Measurements from ENCODE around the gene CENPP. TPM values are rescaled to one million over a fixed set of nuclear protein-coding genes. Genes with fewer than 3 reads are reported as not detected.

CENPP gene
- total RNA-seq, 4 donors from 2014 or later = 0.37 to 7.1 (median 3.2) TPM

DNA sequence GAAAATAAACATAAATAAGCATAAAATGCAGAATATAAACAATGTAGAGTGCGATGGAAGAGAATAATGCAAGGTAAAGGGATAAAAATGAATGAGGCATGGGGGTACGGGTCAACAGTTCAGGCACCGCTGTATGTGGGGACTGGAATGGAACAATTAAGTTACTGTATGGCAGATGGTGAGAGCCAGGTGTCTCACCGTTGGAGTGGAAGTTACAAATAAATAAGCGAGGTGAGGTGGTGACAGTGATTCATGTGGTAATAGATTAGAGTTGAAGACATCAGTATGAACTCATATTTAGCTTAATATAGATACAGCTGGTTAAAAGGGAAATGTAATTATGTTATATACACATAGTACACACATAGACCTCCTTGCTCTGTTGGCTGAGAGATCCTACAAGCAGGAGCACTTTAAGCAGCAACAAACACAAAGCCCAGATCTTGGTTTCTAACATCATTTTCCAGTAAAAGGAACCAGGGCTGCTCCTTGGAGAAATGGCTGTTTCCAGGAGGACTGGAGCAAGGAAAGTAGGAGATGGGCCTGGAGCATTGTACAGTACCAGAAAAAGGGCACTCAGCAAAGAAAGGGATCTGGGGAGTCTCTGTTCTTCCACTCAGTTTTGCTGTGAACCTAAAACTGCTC is 100.9 kb downstream of the CENPP start:
- WGBS, 2 donors (ENCODE audit: low coverage in 1 of 2) = 78 to 81% methylated on average over 5 of the region's 5 CpGs

DNA sequence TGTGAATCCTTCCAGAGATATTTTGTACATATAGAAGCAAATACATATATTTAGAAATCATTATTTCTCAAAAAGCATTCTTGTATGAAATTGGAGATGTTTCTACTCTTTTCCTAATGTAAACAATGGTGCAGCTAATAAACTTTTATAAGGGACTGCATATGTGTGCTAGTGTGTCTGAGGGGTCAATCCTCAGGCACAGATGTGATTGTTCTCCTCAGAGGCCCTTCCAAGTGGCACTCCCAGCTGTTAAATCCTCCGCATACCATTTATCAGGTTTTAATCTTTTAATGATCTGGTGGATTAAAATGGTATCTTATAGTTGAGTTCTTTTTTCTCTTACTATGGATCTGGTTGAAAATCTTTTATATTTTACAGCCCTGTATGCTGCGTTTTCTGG is 104.1 kb downstream of the CENPP start:
- no peak overlapping the region for H3K4me3 ChIP-seq
- H3K9me3 ChIP-seq = no peaks in the 10 kb centered on the region
- H3K27me3 ChIP-seq = no peaks in the 10 kb centered on the region
- intact Hi-C loops (cut with DNase I; ENCODE audit: low total_unique reads) = loop anchor here (10.0 kb wide), 1 partner anchor 85 kb away; no protein-coding TSS in a partner anchor
- in situ Hi-C loops (cut with MboI; ENCODE audit: low pct_ligation_motif_present in 1 of 4, low pct_unique_long_range_greater_than_20kb in 1 of 4, low sequenced_read_pairs in 3 of 4) = loop anchor here (10.0 to 25.0 kb wide), 4 partner anchors 85 to 293 kb away; partner anchors contain the start of genes CENPP (in 1 of the 4) and NOL8 (in 1 of the 4)
- H3K27ac ChIP-seq = no peak overlapping the region
- no peaks in the 10 kb centered on the region for H3K36me3 ChIP-seq
- DNase-seq = no peak
- peaks cover 0 to 7% (median 0%) of the 10 kb centered on the region in 4 donors for H3K4me1 ChIP-seq
- TF ChIP-seq, protein P1, sequence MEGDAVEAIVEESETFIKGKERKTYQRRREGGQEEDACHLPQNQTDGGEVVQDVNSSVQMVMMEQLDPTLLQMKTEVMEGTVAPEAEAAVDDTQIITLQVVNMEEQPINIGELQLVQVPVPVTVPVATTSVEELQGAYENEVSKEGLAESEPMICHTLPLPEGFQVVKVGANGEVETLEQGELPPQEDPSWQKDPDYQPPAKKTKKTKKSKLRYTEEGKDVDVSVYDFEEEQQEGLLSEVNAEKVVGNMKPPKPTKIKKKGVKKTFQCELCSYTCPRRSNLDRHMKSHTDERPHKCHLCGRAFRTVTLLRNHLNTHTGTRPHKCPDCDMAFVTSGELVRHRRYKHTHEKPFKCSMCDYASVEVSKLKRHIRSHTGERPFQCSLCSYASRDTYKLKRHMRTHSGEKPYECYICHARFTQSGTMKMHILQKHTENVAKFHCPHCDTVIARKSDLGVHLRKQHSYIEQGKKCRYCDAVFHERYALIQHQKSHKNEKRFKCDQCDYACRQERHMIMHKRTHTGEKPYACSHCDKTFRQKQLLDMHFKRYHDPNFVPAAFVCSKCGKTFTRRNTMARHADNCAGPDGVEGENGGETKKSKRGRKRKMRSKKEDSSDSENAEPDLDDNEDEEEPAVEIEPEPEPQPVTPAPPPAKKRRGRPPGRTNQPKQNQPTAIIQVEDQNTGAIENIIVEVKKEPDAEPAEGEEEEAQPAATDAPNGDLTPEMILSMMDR (IDR thresholded peaks at IDR 0.05) = no peak
- TF ChIP-seq POLR2A (IDR thresholded peaks at IDR 0.05) = no peak
- TF ChIP-seq EP300 (IDR thresholded peaks at IDR 0.05; ENCODE audit: low read depth) = no peak
- no peak for TF ChIP-seq POLR2AphosphoS5 (IDR thresholded peaks at IDR 0.05)
- WGBS, 2 donors (ENCODE audit: low coverage in 1 of 2) = 82 to 89% methylated on average over 2 of the region's 2 CpGs

More for the DNA sequence above, 100.9 kb downstream of the CENPP start:
- Histone ChIP-seq H3K36me3 (no peaks in the 10 kb centered on the region), H3K4me1 (peaks cover 0 to 18% (median 0%) of the 10 kb centered on the region in 4 donors), H3K4me3 (no peak overlapping the region), H3K9me3 (no peaks in the 10 kb centered on the region), H3K27ac (no peak overlapping the region), H3K27me3 (no peaks in the 10 kb centered on the region)
- no peak for TF ChIP-seq POLR2A (IDR thresholded peaks at IDR 0.05)
- TF ChIP-seq EP300 (IDR thresholded peaks at IDR 0.05; ENCODE audit: low read depth) = no peak
- in situ Hi-C loops (cut with MboI; ENCODE audit: low pct_ligation_motif_present in 1 of 4, low pct_unique_long_range_greater_than_20kb in 1 of 4, low sequenced_read_pairs in 3 of 4) = loop anchor here in 3 of 4 donors (25.0 kb wide), 2 partner anchors 89 to 289 kb away; partner anchors contain the start of genes CENPP (in 1 of the 3) and NOL8 (in 1 of the 3)
- intact Hi-C loops (cut with DNase I; ENCODE audit: low total_unique reads) = no loop called here
- no peak for DNase-seq

DNA sequence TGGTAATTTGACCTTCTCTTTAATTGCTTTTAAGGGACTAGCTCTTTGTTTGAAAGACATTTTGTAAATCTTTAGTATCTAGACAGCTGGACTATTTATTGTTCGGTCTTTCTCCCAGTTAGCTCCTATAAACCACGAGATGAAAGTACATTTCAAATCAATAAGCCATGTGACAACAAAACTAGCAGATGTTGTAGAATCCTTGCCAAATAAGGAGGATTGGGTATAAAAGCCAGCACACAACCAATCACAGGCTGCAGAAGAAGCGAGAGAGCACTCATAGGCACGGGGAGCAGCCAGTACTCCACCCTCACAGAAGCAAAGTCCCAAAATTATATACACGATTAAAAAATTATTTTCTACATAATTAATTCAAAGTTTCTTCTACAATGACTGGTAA is 106.6 kb downstream of the CENPP start:
- in situ Hi-C loops (cut with MboI; ENCODE audit: low pct_ligation_motif_present in 1 of 4, low pct_unique_long_range_greater_than_20kb in 1 of 4, low sequenced_read_pairs in 3 of 4) = loop anchor here (10.0 to 25.0 kb wide), 4 partner anchors 88 to 295 kb away; partner anchors contain the start of genes CENPP (in 1 of the 4) and NOL8 (in 1 of the 4)
- Histone ChIP-seq H3K36me3 (no peaks in the 10 kb centered on the region), H3K4me3 (no peak overlapping the region), H3K27me3 (no peaks in the 10 kb centered on the region), H3K27ac (no peak overlapping the region), H3K9me3 (no peaks in the 10 kb centered on the region), H3K4me1 (no peaks in the 10 kb centered on the region)
- no peak for DNase-seq
- intact Hi-C loops (cut with DNase I; ENCODE audit: low total_unique reads) = loop anchor here (10.0 kb wide), 1 partner anchor 88 kb away; no protein-coding TSS in a partner anchor
- TF ChIP-seq POLR2A (IDR thresholded peaks at IDR 0.05) (no peak), EP300 (IDR thresholded peaks at IDR 0.05; ENCODE audit: low read depth) (no peak)
- TF ChIP-seq, protein P1 (IDR thresholded peaks at IDR 0.05) = no peak
- WGBS, 2 donors (ENCODE audit: low coverage in 1 of 2) = 71 to 77% methylated on average over 5 of the region's 5 CpGs

DNA sequence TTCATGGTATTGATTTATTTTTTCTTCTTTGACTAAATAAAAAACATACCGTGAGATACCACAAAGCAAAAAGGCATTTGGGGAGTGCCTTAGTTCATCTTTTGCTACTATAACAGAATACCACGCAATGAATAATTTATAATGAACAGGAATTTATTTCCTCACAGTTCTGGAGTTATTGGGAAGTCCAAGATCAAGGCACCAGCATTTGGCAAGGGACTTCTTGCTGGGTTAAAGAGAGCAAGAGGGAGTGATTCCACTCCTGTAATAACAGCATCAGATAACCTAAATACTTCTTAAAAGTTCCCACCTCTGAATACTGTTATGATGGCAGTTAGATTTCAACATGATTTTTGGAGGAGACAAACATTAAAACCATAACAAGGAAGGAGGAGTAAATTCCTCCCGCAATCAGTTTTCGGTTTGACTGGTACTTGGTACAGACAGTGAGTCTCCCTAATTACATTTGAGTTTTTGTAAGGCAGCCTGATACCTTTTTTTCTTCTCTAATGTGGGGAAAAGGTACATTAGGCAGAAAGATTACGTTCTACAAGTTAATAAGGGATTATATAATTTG is 107.3 kb downstream of the CENPP start:
- intact Hi-C loops (cut with DNase I; ENCODE audit: low total_unique reads) (loop anchor here (10.0 kb wide), 1 partner anchor 88 kb away; no protein-coding TSS in a partner anchor), in situ Hi-C loops (cut with MboI; ENCODE audit: low pct_ligation_motif_present in 1 of 4, low pct_unique_long_range_greater_than_20kb in 1 of 4, low sequenced_read_pairs in 3 of 4) (loop anchor here (10.0 to 25.0 kb wide), 4 partner anchors 88 to 296 kb away; partner anchors contain the start of genes CENPP (in 1 of the 4) and NOL8 (in 1 of the 4))
- Histone ChIP-seq H3K4me3 (no peak overlapping the region), H3K9me3 (no peaks in the 10 kb centered on the region), H3K36me3 (no peaks in the 10 kb centered on the region), H3K4me1 (no peaks in the 10 kb centered on the region), H3K27me3 (no peaks in the 10 kb centered on the region), H3K27ac (no peak overlapping the region)
- TF ChIP-seq POLR2AphosphoS5 (IDR thresholded peaks at IDR 0.05) (no peak), EP300 (IDR thresholded peaks at IDR 0.05; ENCODE audit: low read depth) (no peak), POLR2A (IDR thresholded peaks at IDR 0.05) (no peak)
- TF ChIP-seq, protein P1 (IDR thresholded peaks at IDR 0.05) = no peak
- DNase-seq = no peak
- WGBS, 2 donors (ENCODE audit: low coverage in 1 of 2) = 89 to 90% methylated on average over 5 of the region's 5 CpGs

All from transverse colon (tissue), 4 donors.